ENCODE data around the gene SNX10. TPM values are rescaled to one million over a fixed set of nuclear protein-coding genes. Genes with fewer than 3 reads are reported as not detected.
A peak's percentile ranks its signal among the peaks of the same experiment; 100 is the strongest.

SNX10 gene
- total and polyA plus RNA-seq, 5 donors: 1.3 to 3.5 (median 2.8) TPM

GRCh38 chr7:26385240-26385639 is 93.6 kb downstream of the SNX10 start:
- H3K4me3 ChIP-seq (ENCODE audit: low read length): no peak overlapping the region
- intact Hi-C loops (cut with DNase I): loop anchor here in 1 of 4 donors (5.0 kb wide), 1 partner anchor 287 kb away; no protein-coding TSS in a partner anchor
- no peak overlapping the region for H3K27ac ChIP-seq (ENCODE audit: low read length)
- H3K27me3 ChIP-seq (ENCODE audit: control insufficient read depth, insufficient read depth): no peaks in the 10 kb centered on the region
- H3K4me1 ChIP-seq (ENCODE audit: control insufficient read depth, insufficient read depth, low read length): no peaks in the 10 kb centered on the region
- ATAC-seq: no peak
- no peak for DNase-seq
- H3K9me3 ChIP-seq (ENCODE audit: control insufficient read depth, low read length): no peaks in the 10 kb centered on the region

DNA sequence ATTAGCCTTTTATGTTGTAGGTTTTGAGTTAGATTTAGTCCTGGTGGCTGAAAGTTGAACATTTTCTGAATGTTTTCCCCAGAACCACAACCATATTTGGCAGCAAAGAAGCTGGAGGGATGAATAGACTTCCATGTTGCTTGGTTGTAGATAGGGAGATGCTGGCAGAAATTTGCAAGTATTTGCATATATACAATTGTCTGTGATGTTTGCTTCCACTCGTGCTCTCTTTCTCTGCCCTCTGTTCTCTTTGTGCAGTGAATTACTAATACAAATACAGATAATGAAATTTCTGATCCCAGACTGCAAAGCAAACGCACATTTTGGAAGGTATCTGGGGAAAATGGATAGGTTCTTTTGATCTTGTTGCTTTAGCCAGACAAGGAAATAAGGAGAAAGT is 96.1 kb downstream of the SNX10 start:
- Histone ChIP-seq H3K4me3 (ENCODE audit: low read length) (no peak overlapping the region), H3K27ac (ENCODE audit: low read length) (no peak overlapping the region), H3K9me3 (ENCODE audit: control insufficient read depth, low read length) (no peaks in the 10 kb centered on the region), H3K27me3 (ENCODE audit: control insufficient read depth, insufficient read depth) (no peaks in the 10 kb centered on the region), H3K4me1 (ENCODE audit: control insufficient read depth, insufficient read depth, low read length) (no peaks in the 10 kb centered on the region)
- WGBS: 58% methylated on average over 2 of the region's 2 CpGs
- no peak for ATAC-seq
- intact Hi-C loops (cut with DNase I): loop anchor here in 1 of 4 donors (5.0 kb wide), 1 partner anchor 285 kb away; no protein-coding TSS in a partner anchor
- DNase-seq: no peak

GRCh38 chr7:26388256-26388655 is 96.6 kb downstream of the SNX10 start:
- Histone ChIP-seq H3K9me3 (ENCODE audit: control insufficient read depth, low read length) (no peaks in the 10 kb centered on the region), H3K4me1 (ENCODE audit: control insufficient read depth, insufficient read depth, low read length) (no peaks in the 10 kb centered on the region), H3K27ac (ENCODE audit: low read length) (no peak overlapping the region), H3K4me3 (ENCODE audit: low read length) (no peak overlapping the region), H3K27me3 (ENCODE audit: control insufficient read depth, insufficient read depth) (no peaks in the 10 kb centered on the region)
- intact Hi-C loops (cut with DNase I): loop anchor here in 1 of 4 donors (5.0 kb wide), 1 partner anchor 284 kb away; no protein-coding TSS in a partner anchor
- no peak for ATAC-seq
- 67% methylated on average over 4 of the region's 4 CpGs for WGBS
- no peak for DNase-seq

DNA sequence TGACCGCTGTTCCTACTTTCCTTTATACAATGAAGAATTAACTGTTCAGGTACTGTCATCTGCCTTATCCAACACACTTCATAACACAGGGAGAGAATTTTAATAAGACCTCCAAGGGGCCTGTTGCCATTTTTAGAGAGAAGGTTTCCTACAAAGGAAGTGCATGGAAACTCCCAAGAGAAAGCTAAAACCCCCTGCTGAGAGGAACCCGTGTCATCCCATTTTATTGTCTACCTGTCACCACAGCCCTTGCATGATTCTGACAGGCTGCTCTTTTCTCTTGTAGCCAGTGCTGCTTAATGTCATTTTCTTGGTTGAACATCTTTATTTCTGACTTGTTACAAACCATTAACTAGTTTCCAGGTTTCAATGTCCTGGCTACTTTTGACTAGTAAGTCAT is 98.4 kb downstream of the SNX10 start:
- Histone ChIP-seq H3K27ac (ENCODE audit: low read length) (no peak overlapping the region), H3K27me3 (ENCODE audit: control insufficient read depth, insufficient read depth) (no peaks in the 10 kb centered on the region), H3K4me1 (ENCODE audit: control insufficient read depth, insufficient read depth, low read length) (no peaks in the 10 kb centered on the region), H3K9me3 (ENCODE audit: control insufficient read depth, low read length) (no peaks in the 10 kb centered on the region), H3K4me3 (ENCODE audit: low read length) (no peak overlapping the region)
- 76% methylated on average over 2 of the region's 2 CpGs for WGBS
- intact Hi-C loops (cut with DNase I): no loop called here
- ATAC-seq (no peak), DNase-seq (no peak)

GRCh38 chr7:26393818-26394217 is 102.2 kb downstream of the SNX10 start:
- Histone ChIP-seq H3K27me3 (ENCODE audit: control insufficient read depth, insufficient read depth) (no peaks in the 10 kb centered on the region), H3K27ac (ENCODE audit: low read length) (no peak overlapping the region), H3K4me1 (ENCODE audit: control insufficient read depth, insufficient read depth, low read length) (no peaks in the 10 kb centered on the region), H3K4me3 (ENCODE audit: low read length) (no peak overlapping the region), H3K9me3 (ENCODE audit: control insufficient read depth, low read length) (no peaks in the 10 kb centered on the region)
- intact Hi-C loops (cut with DNase I): no loop called here
- DNase-seq (no peak), ATAC-seq (no peak)
- WGBS: over 99% methylated on average over 3 of the region's 3 CpGs

- ATAC-seq (no peak), DNase-seq (no peak)
- H3K27ac ChIP-seq (ENCODE audit: low read length): no peak overlapping the region
- no peaks in the 10 kb centered on the region for H3K9me3 ChIP-seq (ENCODE audit: control insufficient read depth, low read length)
- intact Hi-C loops (cut with DNase I): no loop called here
- no peaks in the 10 kb centered on the region for H3K27me3 ChIP-seq (ENCODE audit: control insufficient read depth, insufficient read depth)
- 48% methylated on average over 7 of the region's 7 CpGs for WGBS
- H3K4me3 ChIP-seq (ENCODE audit: low read length): no peak overlapping the region
- no peaks in the 10 kb centered on the region for H3K4me1 ChIP-seq (ENCODE audit: control insufficient read depth, insufficient read depth, low read length)
These were observed 105.7 kb downstream of the SNX10 start for GRCh38 chr7:26397332-26397731.

GRCh38 chr7:26397796-26398426 is 106.2 kb downstream of the SNX10 start:
- Histone ChIP-seq H3K27ac (ENCODE audit: low read length) (peak overlapping the region; percentile 78), H3K27me3 (ENCODE audit: control insufficient read depth, insufficient read depth) (no peaks in the 10 kb centered on the region), H3K4me3 (ENCODE audit: low read length) (peak overlapping the region; percentile 72), H3K4me1 (ENCODE audit: control insufficient read depth, insufficient read depth, low read length) (no peaks in the 10 kb centered on the region), H3K9me3 (ENCODE audit: control insufficient read depth, low read length) (no peaks in the 10 kb centered on the region)
- WGBS: 3% methylated on average over 38 of the region's 38 CpGs
- DNase-seq (peak; percentile 54 to 81 (median 78)), ATAC-seq (peak; percentile 74 to 78)
- intact Hi-C loops (cut with DNase I): no loop called here

DNA sequence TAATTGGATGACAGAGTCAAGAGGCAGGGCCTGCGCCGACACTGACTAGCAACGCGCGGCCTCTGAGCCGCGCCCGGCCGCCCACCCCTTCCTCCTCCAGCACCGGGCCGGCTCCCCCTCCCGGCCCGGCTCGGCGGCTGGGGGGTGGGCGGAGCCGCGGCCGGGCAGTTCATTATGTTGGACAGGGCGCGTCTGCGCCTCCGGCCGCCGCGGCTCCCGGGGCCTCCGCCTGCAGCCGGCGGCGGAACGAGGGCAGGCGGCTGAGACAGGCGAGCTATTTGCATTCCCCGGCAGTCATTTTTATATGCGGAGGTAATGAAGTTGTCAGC is 106.7 kb downstream of the SNX10 start:
- no peaks in the 10 kb centered on the region for H3K27me3 ChIP-seq (ENCODE audit: control insufficient read depth, insufficient read depth)
- WGBS: under 1% methylated on average over 36 of the region's 36 CpGs
- peak overlapping the region; percentile 72 for H3K4me3 ChIP-seq (ENCODE audit: low read length)
- intact Hi-C loops (cut with DNase I): no loop called here
- ATAC-seq (peak; percentile 97 to 99), DNase-seq (peak; percentile 67 to 90 (median 90))
- H3K27ac ChIP-seq (ENCODE audit: low read length): peak overlapping the region; percentile 83
- H3K9me3 ChIP-seq (ENCODE audit: control insufficient read depth, low read length): no peaks in the 10 kb centered on the region
- no peaks in the 10 kb centered on the region for H3K4me1 ChIP-seq (ENCODE audit: control insufficient read depth, insufficient read depth, low read length)

DNA sequence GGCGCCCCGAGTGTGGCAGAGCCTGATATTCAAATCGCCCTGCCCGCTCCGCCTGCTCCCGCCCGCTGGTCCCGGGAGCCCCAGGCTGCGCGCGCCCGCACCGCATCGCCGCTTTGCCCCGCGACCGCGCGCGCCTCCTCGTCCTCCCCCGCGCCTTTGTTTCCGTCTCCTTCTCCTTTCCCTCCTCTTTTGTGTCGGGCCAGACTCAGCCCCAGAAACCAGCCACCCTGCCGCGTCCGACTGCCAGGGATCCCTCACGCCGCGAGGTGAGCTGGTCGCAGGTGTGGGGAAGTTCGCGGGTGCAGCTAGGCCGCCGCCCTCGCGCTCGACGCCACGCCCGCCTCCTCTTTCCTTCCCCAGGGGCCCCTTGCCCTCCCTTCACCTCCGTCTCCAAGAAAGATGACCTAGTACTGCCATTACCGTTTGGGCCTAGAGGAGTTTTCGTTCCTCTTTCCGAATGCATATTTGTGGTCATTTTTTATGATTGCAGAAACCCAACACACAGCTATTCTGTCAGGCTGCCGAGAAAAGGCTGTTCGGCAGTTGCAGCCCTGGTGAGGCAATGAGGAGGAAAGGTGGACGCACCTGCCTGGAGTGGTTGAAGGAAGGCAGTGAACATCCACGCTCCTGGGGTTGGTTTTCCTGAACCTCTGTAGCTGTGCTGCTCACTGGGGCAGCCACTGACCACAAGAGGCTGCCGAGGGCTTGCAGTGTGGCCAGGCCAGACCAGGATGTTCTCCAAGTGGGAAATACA is 107.3 kb downstream of the SNX10 start:
- Histone ChIP-seq H3K4me3 (ENCODE audit: low read length) (peak overlapping the region; percentile 72), H3K27me3 (ENCODE audit: control insufficient read depth, insufficient read depth) (no peaks in the 10 kb centered on the region), H3K9me3 (ENCODE audit: control insufficient read depth, low read length) (no peaks in the 10 kb centered on the region), H3K4me1 (ENCODE audit: control insufficient read depth, insufficient read depth, low read length) (no peaks in the 10 kb centered on the region), H3K27ac (ENCODE audit: low read length) (peak overlapping the region; percentile 83)
- intact Hi-C loops (cut with DNase I): no loop called here
- DNase-seq (peak in 2 of 3 donors; percentile 61 to 76), ATAC-seq (peak; percentile 73 to 77)
- under 1% methylated on average over 52 of the region's 52 CpGs for WGBS

DNA sequence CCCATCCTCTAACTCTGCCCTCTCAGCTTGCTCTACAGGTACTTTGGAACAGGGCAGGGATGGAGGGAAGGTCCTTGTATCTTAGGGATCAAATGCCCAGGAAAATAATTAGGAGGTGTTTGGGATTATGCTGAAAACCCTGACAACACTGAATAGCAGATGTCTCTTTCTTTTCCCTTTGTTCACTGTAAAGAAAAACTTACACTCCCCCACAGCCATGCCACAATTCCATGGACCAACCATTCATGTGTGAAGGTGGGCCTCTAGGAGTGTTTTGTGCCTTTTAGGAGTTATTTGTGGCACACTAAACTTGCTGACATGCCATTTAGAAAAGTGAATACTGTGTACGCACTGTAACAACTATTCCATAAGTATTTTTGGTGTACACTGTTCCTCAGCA is 108.1 kb downstream of the SNX10 start:
- no peaks in the 10 kb centered on the region for H3K27me3 ChIP-seq (ENCODE audit: control insufficient read depth, insufficient read depth)
- H3K4me1 ChIP-seq (ENCODE audit: control insufficient read depth, insufficient read depth, low read length): no peaks in the 10 kb centered on the region
- DNase-seq (no peak), ATAC-seq (no peak)
- intact Hi-C loops (cut with DNase I): no loop called here
- H3K4me3 ChIP-seq (ENCODE audit: low read length): no peak overlapping the region
- H3K27ac ChIP-seq (ENCODE audit: low read length): no peak overlapping the region
- 97% methylated on average over 1 of the region's 1 CpG for WGBS
- no peaks in the 10 kb centered on the region for H3K9me3 ChIP-seq (ENCODE audit: control insufficient read depth, low read length)

DNA sequence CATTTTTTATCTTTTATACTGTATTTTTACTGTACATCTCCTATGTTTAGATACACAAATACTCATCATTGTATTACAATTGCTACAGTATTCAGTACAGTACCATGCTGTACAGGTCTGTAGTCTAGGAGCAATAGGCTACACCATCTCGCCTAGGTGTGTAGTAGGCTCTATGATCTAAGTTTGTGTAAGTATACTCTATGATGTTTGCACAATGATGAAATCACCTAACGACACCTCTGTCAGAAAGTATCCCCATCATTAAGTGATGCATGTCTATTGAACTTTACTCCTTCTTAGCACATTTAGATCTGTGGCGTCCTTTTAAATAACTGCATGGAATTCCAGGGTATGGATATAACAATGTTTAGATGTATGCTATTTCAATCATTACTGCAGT is 112.0 kb downstream of the SNX10 start:
- DNase-seq (no peak), ATAC-seq (no peak)
- H3K27me3 ChIP-seq (ENCODE audit: control insufficient read depth, insufficient read depth): no peaks in the 10 kb centered on the region
- H3K27ac ChIP-seq (ENCODE audit: low read length): no peak overlapping the region
- 97% methylated on average over 3 of the region's 3 CpGs for WGBS
- H3K4me3 ChIP-seq (ENCODE audit: low read length): no peak overlapping the region
- H3K9me3 ChIP-seq (ENCODE audit: control insufficient read depth, low read length): no peaks in the 10 kb centered on the region
- H3K4me1 ChIP-seq (ENCODE audit: control insufficient read depth, insufficient read depth, low read length): no peaks in the 10 kb centered on the region
- intact Hi-C loops (cut with DNase I): no loop called here

Data from right cardiac atrium (tissue), 5 donors.